ENCODE results near the gene FANCE. TPM values are rescaled to one million over a fixed set of nuclear protein-coding genes. Genes with fewer than 3 reads are reported as not detected.

FANCE gene
- total and polyA plus RNA-seq, 9 of the 15 experiments (the other 6 are each of a cell fraction or from before 2014, with no cell fraction given), result 5.7 to 30.2 (median 17.0) TPM

GRCh38 chr6:35477551-35478179, 25.5 kb downstream of the FANCE start (continued):
- TF ChIP-seq XRCC3 (IDR thresholded peaks at IDR 0.05) (no peak), ZNF3 (CRISPR knock-in tag; IDR thresholded peaks at IDR 0.05) (no peak), DIDO1 (tag; IDR thresholded peaks at IDR 0.05; ENCODE audit: low read depth) (no peak), ZNF175 (CRISPR knock-in tag; IDR thresholded peaks at IDR 0.05; ENCODE audit: low read depth) (no peak), ZNF696 (CRISPR knock-in tag; conservative IDR thresholded peaks at IDR 0.05) (no peak), HDAC6 (IDR thresholded peaks at IDR 0.05; ENCODE audit: low read depth, low read length) (no peak), ELF4 (CRISPR knock-in tag; IDR thresholded peaks at IDR 0.05) (no peak)

- intact Hi-C loops (cut with micrococcal nuclease), result no loop called here
- CTCF ChIA-PET (ENCODE audit: low intra/inter-chr PET ratio), result no interaction called here
- in situ Hi-C loops (cut with MboI), result no loop called here
Observed at GRCh38 chr6:35478259-35478658, 26.1 kb downstream of the FANCE start.

More at GRCh38 chr6:35478259-35478658, 26.1 kb downstream of the FANCE start:
- WGBS (ENCODE audit: insufficient coverage, low coverage, missing lambda C conversion rate), result 62% methylated on average over 7 of the region's 7 CpGs
- H3K9me3 ChIP-seq (replicated peaks; ENCODE audit: control insufficient read depth, insufficient read depth, low read depth, low read length), result no peaks in the 10 kb centered on the region
- no peak for DNase-seq (ENCODE audit: extremely low read depth in 1 of 4, low spot score in 3 of 4)
- BruUV-seq (replicated peaks), result no TSS peak
- no peak for ATAC-seq
- H2AFZ ChIP-seq (ENCODE audit: low read depth, low read length), result no peak overlapping the region
- no peaks in the 10 kb centered on the region for H3K9me1 ChIP-seq (ENCODE audit: control insufficient read depth, insufficient read depth, low read length)
- peaks cover 7% of the 10 kb centered on the region; the same call in 1 of the 3 replicates for H3K36me3 ChIP-seq (ENCODE audit: control insufficient read depth, insufficient read depth, low read length)
- POLR2A ChIA-PET, result interaction anchor here (0.5 to 4.5 kb wide), 3 partner anchors 10 to 1693 kb away, joined by 3 to 34 read pairs (median 10); partner anchors contain the start of gene RPL10A
- no peak for TF ChIP-seq BRD9 (IDR thresholded peaks at IDR 0.05; ENCODE audit: low read depth, partially characterized antibody)
- no peak for TF ChIP-seq ZNF830 (CRISPR knock-in tag; IDR thresholded peaks at IDR 0.05)
- no peak for TF ChIP-seq KAT8 (IDR thresholded peaks at IDR 0.05; ENCODE audit: low read depth)
- TF ChIP-seq SUPT5H (IDR thresholded peaks at IDR 0.05), result no peak
- no peaks in the 10 kb centered on the region for H3K79me2 ChIP-seq (ENCODE audit: control insufficient read depth, insufficient read depth, low read length)
- peaks cover 0 to 21% of the 10 kb centered on the region in 2 experiments; a peak in 2 of 5 replicates for H3K4me1 ChIP-seq (replicated peaks in 1 of 2; ENCODE audit: control insufficient read depth in 2 of 2, insufficient read depth in 2 of 2, low read length in 2 of 2)
- H3K9ac ChIP-seq (ENCODE audit: insufficient read depth in 1 of 2, low read depth in 2 of 2, low read length in 2 of 2), result peak overlapping the region in 1 of 2 experiments; percentile 3; a peak in 2 of 4 replicates
- FAIRE-seq, result no peak
- H4K20me1 ChIP-seq (replicated peaks; ENCODE audit: control insufficient read depth, insufficient read depth, low read length), result peaks cover 3% of the 10 kb centered on the region; the same call in 1 of the 2 replicates
- H3K4me3 ChIP-seq, result no peak overlapping the region
- no peaks in the 10 kb centered on the region for H3K27me3 ChIP-seq (ENCODE audit: control insufficient read depth in 2 of 2, insufficient read depth in 2 of 2, low read length in 2 of 2)
- no peak overlapping the region for H3K27ac ChIP-seq (ENCODE audit: extremely low read depth, low read depth, low read length)
- no peak overlapping the region for H3K4me2 ChIP-seq (ENCODE audit: insufficient read depth, low read length)
